Brain microvascular endothelial cell (primary cell): Measurements from ENCODE around the gene TALDO1.
A peak's percentile ranks its signal among the peaks of the same experiment; 100 is the strongest.

Source experiments
- DNase-seq: peaks from one replicate; pipeline ENCODE4 v3.0.0-alpha.2; 2020
- H3K27ac ChIP-seq: fragments of 250-450 bp; sonication (Bioruptor Pico); 2 replicates; pipeline ENCODE4 v1.5.1; 2020; ENCODE audit warnings: mild to moderate bottlenecking, moderate library complexity
- H3K27me3 ChIP-seq: fragments of 250-450 bp; sonication (Bioruptor Pico); replicated peaks from 2 replicates; pipeline ENCODE4 v1.5.1; 2020; ENCODE audit warnings: mild to moderate bottlenecking
- H3K36me3 ChIP-seq: fragments of 250-450 bp; sonication (Bioruptor Pico); replicated peaks from 2 replicates; pipeline ENCODE4 v1.5.1; 2020; ENCODE audit warnings: mild to moderate bottlenecking
- H3K4me3 ChIP-seq: 2 replicates; pipeline ENCODE4 v1.5.1; 2011; ENCODE audit warnings: low read depth, mild to moderate bottlenecking, control low read depth, low read length, moderate library complexity
- in situ Hi-C: cut with HindIII; loops from 2 replicates; pipeline ENCODE4 v1.10.0; 2017; ENCODE audit warnings: low sequenced_read_pairs, low pct_ligation_motif_present
- TF ChIP-seq, protein P1 (sequence below): IDR thresholded peaks from 2 replicates; pipeline ENCODE4 v1.5.1; 2011; ENCODE audit warnings: low read depth, mild to moderate bottlenecking, moderate library complexity, low read length, control low read depth, inconsistent platforms; ENCODE audit errors: missing control alignments

Gene TALDO1

DNA sequence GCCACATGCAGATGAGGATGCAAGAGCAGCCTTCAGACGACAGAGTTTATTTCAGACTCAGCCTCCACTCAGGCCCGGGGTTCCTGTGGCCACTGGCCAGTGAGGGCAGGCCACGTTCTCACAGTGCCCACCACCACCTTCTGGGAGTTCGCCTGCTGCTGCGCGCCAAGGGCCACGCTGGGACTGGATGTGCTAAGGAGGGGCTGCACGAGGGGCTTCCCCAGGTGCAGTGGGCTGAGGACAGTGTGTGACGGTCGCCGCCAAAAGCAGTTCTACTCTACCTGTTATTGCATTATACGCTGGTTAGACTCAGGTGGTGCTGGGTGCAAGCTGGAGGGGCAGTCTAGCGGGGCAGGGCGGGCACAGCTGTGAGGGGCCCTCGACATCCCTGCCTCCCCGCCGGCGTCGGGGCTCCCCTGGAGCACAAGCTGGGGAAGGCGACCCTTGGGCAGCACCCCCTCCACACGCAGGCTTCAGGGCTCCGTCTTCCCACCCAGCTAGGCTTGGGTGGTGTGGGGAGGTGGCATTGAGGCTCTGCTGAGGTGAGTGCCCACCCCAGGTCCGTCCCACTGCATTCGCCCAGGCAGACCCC lies 39.9 kb downstream of the TALDO1 start:
- no peak for DNase-seq
- Histone ChIP-seq H3K4me3 (no peak overlapping the region), H3K36me3 (peaks cover 6% of the 10 kb centered on the region), H3K27ac (no peak overlapping the region), H3K27me3 (no peaks in the 10 kb centered on the region)
- TF ChIP-seq, protein P1, sequence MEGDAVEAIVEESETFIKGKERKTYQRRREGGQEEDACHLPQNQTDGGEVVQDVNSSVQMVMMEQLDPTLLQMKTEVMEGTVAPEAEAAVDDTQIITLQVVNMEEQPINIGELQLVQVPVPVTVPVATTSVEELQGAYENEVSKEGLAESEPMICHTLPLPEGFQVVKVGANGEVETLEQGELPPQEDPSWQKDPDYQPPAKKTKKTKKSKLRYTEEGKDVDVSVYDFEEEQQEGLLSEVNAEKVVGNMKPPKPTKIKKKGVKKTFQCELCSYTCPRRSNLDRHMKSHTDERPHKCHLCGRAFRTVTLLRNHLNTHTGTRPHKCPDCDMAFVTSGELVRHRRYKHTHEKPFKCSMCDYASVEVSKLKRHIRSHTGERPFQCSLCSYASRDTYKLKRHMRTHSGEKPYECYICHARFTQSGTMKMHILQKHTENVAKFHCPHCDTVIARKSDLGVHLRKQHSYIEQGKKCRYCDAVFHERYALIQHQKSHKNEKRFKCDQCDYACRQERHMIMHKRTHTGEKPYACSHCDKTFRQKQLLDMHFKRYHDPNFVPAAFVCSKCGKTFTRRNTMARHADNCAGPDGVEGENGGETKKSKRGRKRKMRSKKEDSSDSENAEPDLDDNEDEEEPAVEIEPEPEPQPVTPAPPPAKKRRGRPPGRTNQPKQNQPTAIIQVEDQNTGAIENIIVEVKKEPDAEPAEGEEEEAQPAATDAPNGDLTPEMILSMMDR = no peak
- in situ Hi-C loops = no loop called here

DNA sequence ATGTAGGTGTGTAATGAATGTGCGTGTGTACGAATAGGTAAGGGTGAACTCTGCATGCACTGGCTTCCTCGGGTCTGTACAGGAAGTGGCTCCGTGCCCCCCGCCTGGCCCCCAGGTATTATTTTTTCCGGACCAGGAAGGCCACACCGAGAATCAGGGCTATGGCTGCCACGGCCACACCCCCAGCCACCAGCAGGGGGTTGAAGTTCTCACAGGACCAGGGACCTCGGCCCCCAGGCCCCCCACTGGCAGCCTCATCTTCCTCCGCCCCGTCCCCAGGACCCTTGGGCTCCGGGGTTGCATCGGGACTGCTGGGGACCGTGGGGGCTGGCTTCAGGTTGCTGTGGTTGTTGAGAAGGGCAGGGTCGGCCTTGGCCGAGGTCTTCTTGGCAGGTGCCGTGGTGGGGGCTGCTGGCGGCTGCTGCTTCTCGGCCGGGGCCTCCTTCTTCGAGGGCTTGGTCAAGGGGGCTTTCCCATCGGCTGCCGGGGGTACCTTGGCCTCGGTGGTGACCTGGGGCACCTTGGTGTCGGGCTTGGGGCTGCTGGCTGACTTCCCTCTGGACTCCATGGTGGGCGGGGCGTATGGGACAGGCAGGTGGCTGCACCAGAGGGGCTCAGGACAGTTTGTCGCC lies 40.9 kb downstream of the TALDO1 start:
- Histone ChIP-seq H3K27me3 (no peaks in the 10 kb centered on the region), H3K4me3 (no peak overlapping the region), H3K27ac (no peak overlapping the region), H3K36me3 (peaks cover 10% of the 10 kb centered on the region)
- TF ChIP-seq, protein P1 = peak; percentile 32
- no peak for DNase-seq
- in situ Hi-C loops = no loop called here

DNA sequence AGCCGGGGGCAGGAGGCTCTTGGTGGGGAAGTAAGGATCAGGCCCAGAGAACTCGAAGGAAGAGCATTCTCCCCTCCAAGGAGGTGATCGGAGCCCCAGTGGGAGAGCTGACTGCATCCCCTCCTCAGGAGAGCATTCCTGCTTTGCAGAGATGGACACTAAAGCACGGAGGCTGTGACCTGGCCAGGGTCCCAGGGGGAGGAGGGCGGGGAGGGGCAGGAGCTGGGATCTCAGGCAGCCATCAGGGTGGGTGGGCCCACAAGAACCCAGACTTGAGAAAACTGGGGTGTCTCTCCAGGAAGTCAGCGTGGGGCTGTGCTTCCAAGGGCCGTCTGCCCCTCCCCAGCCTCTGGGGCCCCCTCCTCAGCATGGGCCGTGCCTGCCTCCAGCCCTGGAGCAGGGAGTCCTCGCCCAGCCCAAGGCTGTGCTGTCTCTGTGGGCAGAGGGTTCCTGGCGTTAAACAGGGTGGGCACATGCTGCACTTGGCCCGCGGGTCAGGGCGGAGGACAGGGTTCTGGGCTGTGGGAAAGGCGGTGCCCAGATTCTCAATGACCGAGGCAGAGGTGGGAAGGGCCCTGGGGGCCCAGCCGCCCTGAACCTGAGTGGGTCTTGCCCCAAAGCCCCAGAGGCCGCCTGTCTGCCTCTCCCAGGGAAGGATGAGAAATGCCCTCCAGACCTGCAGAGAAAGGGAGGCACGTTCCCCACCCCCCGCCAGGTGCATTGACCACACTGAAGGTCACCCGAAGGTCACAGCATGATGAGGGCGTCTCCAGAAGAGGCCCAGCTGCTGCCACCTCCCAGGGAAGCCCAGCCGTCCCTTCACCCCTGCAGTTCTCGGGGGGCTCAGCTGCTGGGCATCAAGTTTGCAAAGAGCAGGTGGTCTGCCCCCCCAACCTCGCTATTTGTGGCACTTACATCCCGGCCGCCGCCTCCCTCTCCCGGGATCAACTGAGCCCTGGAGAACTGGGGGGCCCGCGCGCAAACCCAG lies 42.0 kb downstream of the TALDO1 start:
- H3K36me3 ChIP-seq = peaks cover 14% of the 10 kb centered on the region
- TF ChIP-seq, protein P1 = no peak
- no peak for DNase-seq
- peak overlapping the region; percentile 9 for H3K4me3 ChIP-seq
- in situ Hi-C loops = no loop called here
- H3K27me3 ChIP-seq = no peaks in the 10 kb centered on the region
- H3K27ac ChIP-seq = no peak overlapping the region

DNA sequence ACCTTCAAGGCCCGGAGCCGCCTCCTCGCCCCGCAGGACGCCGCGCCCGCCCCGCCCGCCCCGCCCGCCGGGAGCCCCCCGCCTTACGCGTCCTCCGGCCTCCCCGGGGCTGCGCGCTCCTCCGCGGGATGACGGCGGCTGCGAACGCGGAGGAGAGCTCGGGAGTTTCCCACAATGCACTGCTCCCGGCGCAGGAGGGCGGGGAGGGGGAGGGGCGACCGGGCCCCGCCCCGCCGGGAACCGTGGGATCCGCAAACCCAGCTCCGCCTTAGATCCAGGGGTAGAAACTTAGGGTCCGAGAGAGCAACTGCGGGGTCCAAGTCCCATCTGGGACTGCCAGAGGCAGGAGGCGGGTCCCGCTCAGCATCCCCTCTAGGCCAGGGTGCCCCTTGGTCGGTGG lies 42.7 kb downstream of the TALDO1 start, which contains the start of gene CEND1:
CEND1 (minus strand) TSS at position 148 of the 400 bp plus-strand sequence. CDS start 1,514 bp downstream, outside the sequence.
- no peaks in the 10 kb centered on the region for H3K27me3 ChIP-seq
- H3K36me3 ChIP-seq = peaks cover 17% of the 10 kb centered on the region
- DNase-seq = no peak
- TF ChIP-seq, protein P1 = no peak
- no peak within 1 kb of the TSS for H3K27ac ChIP-seq
- peak within 1 kb of the TSS; percentile 9 for H3K4me3 ChIP-seq
- in situ Hi-C loops = no loop called here

DNA sequence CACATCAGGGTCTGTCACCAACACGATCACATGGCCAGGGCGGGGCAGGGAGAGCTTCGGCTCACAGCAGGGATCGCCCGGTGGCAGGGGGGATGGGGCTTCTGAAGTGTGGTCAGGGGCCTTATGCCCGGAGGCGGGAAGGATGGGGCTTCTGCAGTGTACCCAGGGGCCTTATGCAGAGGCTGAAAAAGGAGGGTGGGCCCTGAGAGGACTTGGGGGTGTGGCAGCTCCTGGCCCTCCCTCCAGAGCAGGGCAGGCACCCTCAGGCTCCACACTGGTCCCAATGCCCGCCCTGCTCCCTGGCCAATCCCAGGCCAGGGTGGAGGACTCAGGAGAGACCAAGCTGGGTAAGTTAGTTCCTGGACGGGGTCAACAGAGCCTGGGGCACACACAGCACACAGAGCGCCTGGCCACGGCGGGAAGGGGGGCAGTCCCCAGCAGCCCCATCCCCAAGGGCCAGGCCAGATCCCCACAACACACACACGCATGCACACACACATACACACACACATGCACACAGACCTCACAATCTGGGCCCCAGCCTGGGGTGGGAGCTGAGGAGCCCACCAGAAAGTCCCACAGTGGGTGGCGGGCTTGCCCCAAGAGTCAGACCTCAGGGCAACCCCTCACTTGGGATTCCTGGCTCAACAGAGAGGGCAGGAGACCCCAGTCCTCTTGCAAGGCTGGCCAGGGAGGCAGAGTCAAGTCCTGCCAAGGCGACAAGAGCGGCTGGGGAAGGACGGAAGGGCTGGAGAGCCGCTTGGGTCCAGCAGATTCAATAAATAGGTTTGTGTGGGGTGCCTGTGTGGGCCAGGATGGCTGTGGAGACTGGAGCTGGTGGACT lies 43.7 kb downstream of the TALDO1 start:
- DNase-seq = no peak
- Histone ChIP-seq H3K27me3 (no peaks in the 10 kb centered on the region), H3K36me3 (peaks cover 17% of the 10 kb centered on the region), H3K27ac (no peak overlapping the region), H3K4me3 (no peak overlapping the region)
- TF ChIP-seq, protein P1 = no peak
- in situ Hi-C loops = no loop called here
